HL-60 (cell line): ENCODE measurements around the gene MSH5.

Experiments
- DNase-seq, 2 experiments: peaks; one replicate each; pipeline ENCODE4 v3.0.0-alpha.2; 2010 to 2020; ENCODE audit warnings: low read depth in 1 of 2, low spot score in 1 of 2
- H3K27ac ChIP-seq: fragments of 250-450 bp; sonication (Bioruptor Pico); replicated peaks from 2 replicates; pipeline ENCODE4 v1.5.1; 2020; ENCODE audit warnings: mild to moderate bottlenecking, moderate library complexity
- H3K27me3 ChIP-seq: fragments of 250-450 bp; sonication (Bioruptor Pico); 2 replicates; pipeline ENCODE4 v1.5.1; 2021; ENCODE audit warnings: mild to moderate bottlenecking, moderate library complexity; ENCODE audit not compliant: insufficient read depth, poor library complexity, severe bottlenecking
- H3K4me3 ChIP-seq: replicated peaks from 2 replicates; pipeline ENCODE4 v1.5.1; 2011; ENCODE audit warnings: mild to moderate bottlenecking, control low read depth, low read length; ENCODE audit not compliant: insufficient read depth
- CTCF ChIP-seq: IDR thresholded peaks from one replicate; pipeline ENCODE4 v1.5.1; 2011; ENCODE audit warnings: low read length, control low read depth, inconsistent platforms; ENCODE audit not compliant: insufficient read depth
- GABPA ChIP-seq: IDR thresholded peaks from 2 replicates; pipeline ENCODE4 v1.6.1; 2012; ENCODE audit warnings: low read depth
- POLR2AphosphoS5 ChIP-seq: IDR thresholded peaks from 2 replicates; pipeline ENCODE4 v1.6.1; 2012; ENCODE audit warnings: low read depth
- REST ChIP-seq: IDR thresholded peaks from 2 replicates; pipeline ENCODE4 v1.6.1; 2012; ENCODE audit warnings: low read depth; ENCODE audit not compliant: insufficient replicate concordance
- SPI1 ChIP-seq: IDR thresholded peaks from 2 replicates; pipeline ENCODE4 v1.6.1; 2012; ENCODE audit warnings: low read depth, mild to moderate bottlenecking, borderline replicate concordance

MSH5 gene

GRCh38 chr6:31765559-31765909 lies 25.7 kb downstream of the MSH5 start:
- Histone ChIP-seq H3K27me3 (no peaks in the 10 kb centered on the region), H3K27ac (no peak overlapping the region), H3K4me3 (no peak overlapping the region)
- DNase-seq, result no peak
- TF ChIP-seq SPI1 (no peak), POLR2AphosphoS5 (no peak), CTCF (no peak), GABPA (no peak), REST (no peak)

DNA sequence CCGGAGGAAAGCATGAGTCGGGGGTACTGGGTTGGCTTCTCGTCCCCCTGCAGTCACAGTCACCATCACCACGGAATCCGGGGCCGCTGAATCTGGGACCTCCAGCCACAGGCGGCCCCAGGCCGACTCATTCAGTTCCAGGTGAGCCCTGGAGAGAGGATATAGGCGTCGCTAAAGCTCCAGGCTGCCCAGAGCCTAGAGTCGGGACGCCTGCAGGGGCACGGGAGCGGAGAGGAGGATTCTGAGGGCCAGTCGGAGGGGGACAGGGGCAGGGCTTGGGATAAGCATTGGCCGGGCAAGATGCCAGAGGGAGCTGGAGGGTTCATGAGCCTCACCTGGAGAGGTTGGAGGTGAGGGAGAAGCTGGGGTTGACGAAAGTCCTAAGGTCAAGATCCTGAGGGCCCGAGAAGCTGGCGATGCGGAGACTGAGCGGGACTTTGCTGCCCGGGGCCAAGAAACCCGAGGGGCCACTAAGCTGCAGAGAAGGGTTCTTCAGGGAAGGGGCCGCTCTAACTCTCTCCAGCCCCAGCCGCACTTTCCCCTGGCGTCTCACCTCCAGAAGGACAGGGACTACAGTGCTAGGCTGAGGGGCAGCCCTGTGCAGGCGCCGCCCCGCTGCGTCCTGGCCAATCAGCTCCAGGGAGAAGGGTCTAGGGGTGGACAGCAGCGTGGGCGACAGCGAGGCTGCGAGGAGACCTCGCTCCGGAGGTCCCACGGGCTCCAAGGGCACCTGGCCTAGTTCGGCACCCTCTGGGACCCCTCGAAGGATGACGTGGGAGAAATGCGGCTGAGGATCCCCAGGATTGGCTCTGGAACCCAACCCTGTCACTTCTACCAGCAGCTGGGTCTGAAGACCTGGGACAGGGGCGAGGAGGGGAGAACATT lies 26.3 kb downstream of the MSH5 start:
- TF ChIP-seq POLR2AphosphoS5 (no peak), SPI1 (no peak), REST (no peak), GABPA (no peak)
- Histone ChIP-seq H3K4me3 (no peak overlapping the region), H3K27me3 (no peaks in the 10 kb centered on the region), H3K27ac (no peak overlapping the region)
- no peak for DNase-seq

DNA sequence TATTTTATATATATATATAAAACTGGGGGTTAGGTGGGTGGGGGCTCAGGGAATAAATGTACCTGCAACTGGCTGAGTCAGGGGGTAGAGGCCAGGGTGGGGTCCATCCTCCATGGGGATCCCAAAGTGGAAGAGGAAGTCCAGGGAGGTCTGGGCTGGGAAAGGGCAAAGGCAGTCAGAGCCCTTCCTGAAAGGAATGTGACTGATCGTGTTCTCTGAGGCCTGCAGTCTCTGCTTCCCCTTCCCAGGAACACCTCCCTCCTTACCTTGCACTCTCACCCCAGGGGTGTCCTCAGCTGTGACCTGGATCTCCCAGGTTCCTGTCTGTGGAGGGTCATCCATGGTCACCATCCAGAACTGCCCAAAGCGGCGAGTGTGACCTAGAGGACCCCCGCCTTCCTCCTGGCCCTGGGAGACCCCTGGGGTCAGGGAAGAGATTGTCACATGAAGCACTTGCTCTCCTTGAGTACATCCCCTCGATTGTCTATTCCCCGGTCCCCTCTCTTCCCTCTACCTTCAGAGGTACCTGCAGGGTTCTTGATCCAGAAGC lies 27.4 kb downstream of the MSH5 start:
- no peak for TF ChIP-seq GABPA
- no peak for TF ChIP-seq REST
- no peak for TF ChIP-seq CTCF
- TF ChIP-seq SPI1, result no peak
- no peak for TF ChIP-seq POLR2AphosphoS5
- no peak overlapping the region for H3K4me3 ChIP-seq
- H3K27ac ChIP-seq, result no peak overlapping the region
- DNase-seq, result no peak
- H3K27me3 ChIP-seq, result no peaks in the 10 kb centered on the region
